SK-N-SH treated with all-trans-retinoic acid at 6 μM for 48 hours (cell line): ENCODE results near the gene NCS1.

Experiments used
- ATAC-seq: fragments of 200-7000 bp; cut with Tn5 transposase; 3 replicates; pipeline ENCODE4 v1.9.1; 2020; ENCODE audit warnings: mild to moderate bottlenecking, moderate library complexity
- ARNTL ChIP-seq: fragments of 450-650 bp; formaldehyde crosslinking; IDR thresholded peaks from 2 replicates; pipeline ENCODE4 v1.5.0; 2020; ENCODE audit warnings: low read depth, mild to moderate bottlenecking, moderate library complexity, borderline replicate concordance
- BACH2 ChIP-seq: fragments of 250-450 bp; sonication (Bioruptor Pico); IDR thresholded peaks from 2 replicates; pipeline ENCODE4 v1.9.0; 2021; ENCODE audit warnings: mild to moderate bottlenecking, borderline replicate concordance
- CREB5 ChIP-seq: fragments of 250-450 bp; sonication (Bioruptor Pico); IDR thresholded peaks from 2 replicates; pipeline ENCODE4 v1.5.1; 2020; ENCODE audit warnings: low read depth, mild to moderate bottlenecking, moderate library complexity
- CSDC2 ChIP-seq: fragments of 250-450 bp; sonication (Bioruptor Pico); IDR thresholded peaks from 2 replicates; pipeline ENCODE4 v1.5.0; 2020; ENCODE audit warnings: mild to moderate bottlenecking, moderate library complexity
- CSRNP3 ChIP-seq: fragments of 250-450 bp; sonication (Bioruptor Pico); IDR thresholded peaks from 2 replicates; pipeline ENCODE4 v1.5.1; 2021; ENCODE audit warnings: mild to moderate bottlenecking, moderate library complexity
- ESRRG ChIP-seq: fragments of 250-450 bp; sonication (Bioruptor Pico); IDR thresholded peaks from 2 replicates; pipeline ENCODE4 v1.6.1; 2021; ENCODE audit warnings: mild to moderate bottlenecking
- GLIS3 ChIP-seq: fragments of 250-450 bp; sonication (Bioruptor Pico); IDR thresholded peaks from 2 replicates; pipeline ENCODE4 v1.5.0; 2020; ENCODE audit warnings: mild to moderate bottlenecking, moderate library complexity
- ISL1 ChIP-seq: fragments of 250-450 bp; sonication (Bioruptor Pico); IDR thresholded peaks from 2 replicates; pipeline ENCODE4 v2.1.2; 2022; ENCODE audit warnings: mild to moderate bottlenecking, moderate library complexity
- OSR1 ChIP-seq: fragments of 250-450 bp; sonication (Bioruptor Pico); IDR thresholded peaks from 2 replicates; pipeline ENCODE4 v1.8.0; 2022; ENCODE audit warnings: moderate library complexity, mild to moderate bottlenecking, inconsistent platforms
- PATZ1 ChIP-seq: fragments of 250-450 bp; sonication (Bioruptor Pico); IDR thresholded peaks from 2 replicates; pipeline ENCODE4 v1.8.0; 2020; ENCODE audit warnings: mild to moderate bottlenecking, moderate library complexity, borderline replicate concordance
- POU6F1 ChIP-seq: fragments of 250-450 bp; sonication (Bioruptor Pico); IDR thresholded peaks from 2 replicates; pipeline ENCODE4 v1.8.0; 2021; ENCODE audit warnings: low read depth, mild to moderate bottlenecking, moderate library complexity, borderline replicate concordance
- PPARA ChIP-seq: fragments of 250-450 bp; sonication (Bioruptor Pico); IDR thresholded peaks from 2 replicates; pipeline ENCODE4 v1.5.0; 2020; ENCODE audit warnings: mild to moderate bottlenecking, borderline replicate concordance
- RARB ChIP-seq: fragments of 250-450 bp; sonication (Bioruptor Pico); IDR thresholded peaks from 2 replicates; pipeline ENCODE4 v1.8.0; 2021; ENCODE audit warnings: mild to moderate bottlenecking, moderate library complexity
- SNAI2 ChIP-seq: fragments of 250-450 bp; sonication (Bioruptor Pico); IDR thresholded peaks from 2 replicates; pipeline ENCODE4 v1.5.0; 2020; ENCODE audit warnings: mild to moderate bottlenecking, moderate library complexity
- TOX ChIP-seq: fragments of 250-450 bp; sonication (Bioruptor Pico); IDR thresholded peaks from 2 replicates; pipeline ENCODE4 v1.8.0; 2021; ENCODE audit warnings: mild to moderate bottlenecking, moderate library complexity, borderline replicate concordance
- TSHZ2 ChIP-seq: fragments of 250-450 bp; sonication (Bioruptor Pico); IDR thresholded peaks from 2 replicates; pipeline ENCODE4 v1.5.0; 2020; ENCODE audit warnings: mild to moderate bottlenecking, moderate library complexity
- ZFP30 ChIP-seq: fragments of 450-650 bp; formaldehyde crosslinking; IDR thresholded peaks from 2 replicates; pipeline ENCODE4 v1.5.0; 2022; ENCODE audit warnings: mild to moderate bottlenecking, moderate library complexity
- ZNF565 ChIP-seq: fragments of 450-650 bp; formaldehyde crosslinking; conservative IDR thresholded peaks from 2 replicates; pipeline ENCODE4 v1.5.0; 2020; ENCODE audit warnings: low read depth, mild to moderate bottlenecking, moderate library complexity
- ZNF70 ChIP-seq: fragments of 450-650 bp; formaldehyde crosslinking; IDR thresholded peaks from 2 replicates; pipeline ENCODE4 v1.5.0; 2020; ENCODE audit warnings: mild to moderate bottlenecking, moderate library complexity
- ZNF8 ChIP-seq: fragments of 450-650 bp; formaldehyde crosslinking; IDR thresholded peaks from 2 replicates; pipeline ENCODE4 v1.5.0; 2020; ENCODE audit warnings: mild to moderate bottlenecking, moderate library complexity

Gene NCS1

GRCh38 chr9:130165579-130165978 lies 6.6 kb upstream of the NCS1 start:
- TF ChIP-seq RARB (CRISPR knock-in tag) (no peak), ZNF565 (CRISPR knock-in tag) (no peak), ZNF70 (CRISPR knock-in tag) (no peak), OSR1 (CRISPR knock-in tag) (no peak), TOX (CRISPR knock-in tag) (no peak), ISL1 (CRISPR knock-in tag) (no peak), POU6F1 (CRISPR knock-in tag) (no peak), SNAI2 (CRISPR knock-in tag) (no peak), CSDC2 (CRISPR knock-in tag) (no peak), ZNF8 (no peak), ARNTL (CRISPR knock-in tag) (no peak)
- ATAC-seq: no peak

- no peak for ATAC-seq
- no peak for TF ChIP-seq ARNTL (CRISPR knock-in tag)
- TF ChIP-seq SNAI2 (CRISPR knock-in tag): no peak
- no peak for TF ChIP-seq BACH2 (CRISPR knock-in tag)
- no peak for TF ChIP-seq OSR1 (CRISPR knock-in tag)
- TF ChIP-seq ZFP30 (CRISPR knock-in tag): no peak
- TF ChIP-seq CSRNP3 (CRISPR knock-in tag): no peak
- no peak for TF ChIP-seq POU6F1 (CRISPR knock-in tag)
- TF ChIP-seq ZNF8: no peak
- TF ChIP-seq PATZ1 (CRISPR knock-in tag): no peak
- TF ChIP-seq ZNF565 (CRISPR knock-in tag): no peak
- no peak for TF ChIP-seq TSHZ2
- TF ChIP-seq ZNF70 (CRISPR knock-in tag): no peak
- TF ChIP-seq GLIS3 (CRISPR knock-in tag): no peak
- TF ChIP-seq, all 23 proteins: peak for 0
Measured at GRCh38 chr9:130166399-130166798, 5.8 kb upstream of the NCS1 start.

GRCh38 chr9:130167927-130168326 lies 4.3 kb upstream of the NCS1 start:
- no peak for ATAC-seq
- TF ChIP-seq ESRRG (CRISPR knock-in tag) (no peak), OSR1 (CRISPR knock-in tag) (no peak), CREB5 (CRISPR knock-in tag) (no peak), CSRNP3 (CRISPR knock-in tag) (no peak), ARNTL (CRISPR knock-in tag) (no peak), ZFP30 (CRISPR knock-in tag) (no peak), PATZ1 (CRISPR knock-in tag) (no peak), PPARA (no peak), TOX (CRISPR knock-in tag) (no peak), ZNF8 (no peak), GLIS3 (CRISPR knock-in tag) (no peak), ISL1 (CRISPR knock-in tag) (no peak)
